Activated effector memory CD4-positive, alpha-beta T cell treated with Interleukin-2 at 50 U/mL for 16 hours (primary cell): Measurements from ENCODE around the gene RNF220.
A peak's percentile ranks its signal among the peaks of the same experiment; 100 is the strongest.

ENCODE experiments used
- DNase-seq: peaks from one replicate; pipeline ENCODE4 v3.0.0-alpha.2; 2020

The RNF220 gene

GRCh38 chr1:44616991-44617702 lies 212.1 kb downstream of the RNF220 start:
- no peak for DNase-seq

DNA sequence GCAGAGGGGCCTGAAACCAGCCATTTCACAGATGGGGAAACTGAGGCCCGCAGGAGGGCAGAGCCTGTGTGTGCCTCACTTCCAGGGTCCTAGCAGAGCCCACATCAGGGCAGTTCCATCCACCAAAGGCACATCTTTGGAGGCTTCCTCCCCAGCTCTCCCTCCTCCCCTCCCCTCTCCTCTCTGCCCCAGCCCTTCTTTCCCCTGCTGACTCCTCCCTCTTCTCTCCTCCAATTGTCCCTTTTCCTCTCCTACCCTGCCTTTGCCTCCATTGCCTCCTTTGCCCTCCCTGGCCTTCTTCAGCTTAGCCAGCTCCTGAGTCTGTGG lies 212.6 kb downstream of the RNF220 start:
- DNase-seq = no peak

DNA sequence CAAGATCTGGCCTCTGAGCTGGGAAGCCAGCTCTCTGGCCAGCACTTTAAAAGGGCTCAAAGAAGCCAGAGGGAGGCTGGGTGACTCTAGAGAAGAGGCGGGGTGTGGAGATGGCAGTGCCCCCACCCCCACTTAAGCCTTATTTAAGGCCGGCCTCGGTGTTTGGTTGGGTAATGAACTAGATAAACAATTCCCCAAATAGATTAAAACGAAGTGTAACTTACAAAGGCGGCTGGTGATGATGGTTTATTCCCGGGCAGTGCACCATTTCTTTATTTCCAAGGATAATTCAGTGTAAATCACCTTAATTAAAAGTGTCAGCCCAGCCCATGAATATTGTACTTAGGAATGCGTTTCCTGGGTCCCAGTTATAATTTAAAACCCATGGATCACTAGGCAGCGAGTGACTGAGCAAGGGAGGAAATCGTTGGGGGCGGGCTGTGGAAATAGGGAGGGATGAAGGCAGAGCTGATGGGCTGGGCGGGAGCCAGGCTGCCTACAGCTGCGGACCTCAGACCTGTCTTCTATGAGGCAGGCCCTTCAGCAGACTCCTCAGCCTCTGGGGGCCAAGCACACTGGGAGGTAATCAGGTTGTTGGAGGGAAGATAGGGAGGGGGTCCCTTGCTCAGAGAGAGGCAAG lies 214.3 kb downstream of the RNF220 start:
- no peak for DNase-seq

DNA sequence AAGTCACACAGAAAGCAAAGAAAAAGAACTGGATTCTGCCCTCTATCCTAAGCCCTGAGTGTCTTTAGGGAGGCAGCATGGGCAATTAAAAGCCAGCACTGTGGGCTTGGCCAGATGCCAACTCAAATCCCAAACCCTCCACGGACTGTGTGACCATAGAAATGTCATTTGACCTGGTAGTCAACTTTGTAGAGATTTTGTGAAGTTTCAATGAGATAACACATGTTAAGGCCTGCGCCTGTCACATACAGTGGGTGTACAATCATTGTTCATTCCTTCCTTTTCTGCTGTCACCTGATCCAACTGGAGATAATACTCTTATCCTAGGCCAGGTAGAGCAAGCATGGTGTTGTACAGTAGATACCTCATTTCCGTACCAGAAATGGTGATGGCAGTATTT lies 215.0 kb downstream of the RNF220 start:
- DNase-seq = no peak

GRCh38 chr1:44621841-44622286 lies 216.8 kb downstream of the RNF220 start:
- DNase-seq = no peak

DNA sequence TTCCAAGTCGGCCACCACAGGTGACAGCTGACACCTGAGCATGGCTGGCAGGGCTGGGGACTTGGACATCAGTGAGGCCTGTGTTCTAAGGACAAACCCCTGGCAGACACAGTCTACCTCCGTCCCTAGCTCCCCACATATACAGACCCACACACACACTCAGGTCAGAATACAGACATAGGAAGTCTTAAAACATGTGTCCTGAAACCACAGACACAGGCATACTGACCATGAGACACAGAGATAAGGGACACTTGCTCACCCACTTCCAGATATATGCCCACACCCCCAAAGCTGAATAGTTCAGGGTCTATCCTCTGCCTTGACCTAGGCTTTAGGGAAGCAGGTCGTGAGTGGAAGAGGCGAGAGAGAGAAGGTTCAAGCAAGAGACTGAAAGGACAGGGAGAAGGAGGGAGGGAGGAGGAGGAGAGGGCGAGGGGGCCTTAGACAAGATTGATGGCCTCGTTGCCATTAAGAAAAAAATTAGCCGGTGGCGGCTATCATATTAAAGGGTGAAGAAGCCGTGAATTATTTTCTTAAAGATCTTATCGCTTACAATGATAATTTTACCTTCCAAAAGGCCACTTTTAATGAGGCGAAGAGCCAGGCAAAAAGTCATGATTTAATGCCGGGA lies 219.3 kb downstream of the RNF220 start:
- DNase-seq = no peak

- no peak for DNase-seq
Observed at GRCh38 chr1:44625348-44625747, 220.3 kb downstream of the RNF220 start.

DNA sequence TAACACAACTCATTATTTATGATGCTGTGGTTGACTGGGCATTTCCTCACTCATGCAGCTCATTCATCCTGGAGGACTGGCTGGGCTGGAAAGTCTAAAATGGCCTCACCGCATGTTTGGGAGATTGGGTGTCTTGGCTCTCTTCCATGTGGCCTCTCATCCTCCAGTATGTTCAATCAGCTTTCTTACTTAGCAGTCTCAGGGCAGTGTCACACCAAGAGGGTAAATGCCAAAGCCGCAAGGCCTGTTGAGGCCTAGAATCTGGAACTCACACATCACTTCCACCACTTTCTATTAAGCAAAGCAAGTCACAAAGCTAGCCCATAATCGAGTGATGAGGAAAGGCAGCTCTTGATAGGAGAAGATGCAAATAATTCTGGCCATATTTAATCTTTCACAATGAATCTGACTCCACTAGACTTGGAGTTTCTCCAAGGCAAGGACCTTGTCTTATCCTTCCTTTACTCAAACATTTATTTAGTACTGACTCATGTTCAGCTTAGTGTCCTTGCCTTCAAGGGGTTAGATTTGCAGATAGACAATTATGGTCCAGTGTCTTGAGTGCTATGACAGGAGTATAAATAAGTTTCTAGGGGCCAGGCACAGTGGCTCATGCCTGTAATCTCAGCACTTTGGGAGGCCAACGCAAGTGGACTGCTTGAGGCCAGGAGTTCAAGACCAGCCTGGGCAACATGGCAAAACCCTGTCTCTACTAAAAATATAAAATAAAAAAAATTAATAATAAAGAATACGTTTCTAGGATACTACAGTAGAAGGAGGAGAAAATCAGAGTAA lies 224.1 kb downstream of the RNF220 start:
- no peak for DNase-seq

DNA sequence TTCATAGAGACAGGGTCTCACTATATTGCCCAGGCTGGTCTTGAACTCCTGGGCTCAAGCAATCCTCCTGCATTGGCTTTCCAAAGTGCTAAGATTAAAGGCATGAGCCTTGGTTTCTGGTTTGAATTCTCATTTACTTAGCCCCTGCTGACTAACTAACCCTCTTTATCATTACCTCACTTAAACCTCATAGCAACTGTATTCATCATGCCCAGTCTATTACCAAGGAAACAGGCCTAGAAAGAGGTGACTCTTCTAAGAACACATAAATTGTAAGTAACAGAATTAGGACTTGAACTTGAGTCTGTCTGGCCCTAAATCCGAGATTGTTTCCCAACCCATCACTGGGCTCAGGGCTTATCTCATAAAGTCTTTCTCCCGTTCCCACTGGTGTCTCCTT lies 225.1 kb downstream of the RNF220 start:
- no peak for DNase-seq

DNA sequence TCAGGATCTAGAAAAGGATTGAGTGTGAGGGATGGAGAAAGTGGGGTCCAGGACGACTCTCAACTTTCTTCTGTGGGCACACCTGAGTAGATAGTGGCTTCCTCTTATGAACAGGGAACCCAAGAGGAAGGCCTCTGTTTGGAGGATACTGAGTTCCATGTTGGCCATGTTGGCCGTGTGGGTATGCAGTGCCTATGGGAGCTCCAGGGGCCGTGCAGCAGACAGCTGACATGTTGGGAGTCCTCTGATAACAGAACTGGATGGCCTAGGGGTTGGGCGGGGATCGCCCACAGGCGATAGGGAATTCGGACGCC lies 226.2 kb downstream of the RNF220 start:
- no peak for DNase-seq

DNA sequence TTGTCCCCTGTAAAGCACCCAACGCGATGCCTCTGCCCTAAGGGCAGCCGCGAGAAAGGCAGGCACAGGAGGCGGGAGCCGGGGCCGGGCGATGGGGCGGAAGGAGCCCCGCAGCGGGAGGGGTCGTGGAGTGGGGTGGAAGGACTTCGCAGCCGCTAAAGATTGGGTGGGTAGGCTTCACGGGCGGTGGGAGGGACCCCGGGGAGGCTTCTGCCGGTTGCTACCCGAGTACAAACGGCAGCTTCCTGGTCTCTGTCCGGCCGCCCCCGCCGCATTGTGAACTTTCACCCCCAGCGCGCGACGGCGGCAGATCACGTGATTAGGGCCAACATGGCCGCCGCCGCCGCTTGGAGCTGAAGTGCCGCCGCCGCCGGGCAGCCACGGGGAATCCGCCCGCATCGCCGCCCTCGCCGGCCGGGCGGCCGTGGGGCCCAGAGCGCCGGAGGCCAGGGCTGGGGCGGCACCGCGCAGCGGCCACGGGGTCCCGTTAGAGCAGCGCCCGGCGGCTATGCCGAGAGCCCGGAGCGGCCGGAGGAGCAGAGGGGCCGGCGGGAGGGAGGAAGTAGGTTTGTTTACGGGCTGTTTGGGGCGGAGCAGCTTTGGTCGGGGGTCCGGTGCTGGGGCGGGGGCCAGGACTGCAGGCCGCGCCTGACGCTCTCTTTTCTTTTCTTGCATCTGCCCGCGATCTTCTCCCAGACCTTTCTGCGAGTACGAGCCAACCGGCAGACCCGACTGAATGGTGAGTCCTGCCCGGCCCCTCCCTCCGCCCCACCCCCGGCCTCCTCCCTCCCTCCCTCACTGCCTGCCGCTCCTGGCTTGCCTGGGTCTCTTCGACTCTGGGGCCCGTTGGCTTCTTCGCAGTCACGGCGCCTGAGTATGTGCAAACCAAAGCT lies 226.8 kb downstream of the RNF220 start:
- peak; percentile 84 for DNase-seq

DNA sequence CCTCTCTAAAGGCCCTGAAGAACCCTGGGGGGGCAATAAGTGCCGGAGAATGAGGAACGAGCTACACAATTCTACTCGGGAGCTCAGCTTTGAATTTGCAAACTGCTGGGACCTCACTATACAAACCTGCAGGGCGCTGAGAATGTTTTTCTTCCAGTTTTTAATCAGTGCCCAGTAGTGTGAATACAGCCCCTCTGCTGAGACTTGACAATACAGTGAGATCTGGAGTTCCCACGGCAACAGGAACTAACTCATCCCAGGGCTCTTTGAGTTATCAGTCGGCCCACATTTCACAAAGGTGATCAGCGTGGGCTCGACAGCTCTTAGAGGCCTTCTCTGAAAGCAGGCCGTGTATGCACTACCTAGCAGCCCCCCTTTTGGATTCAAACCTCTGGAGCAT lies 227.5 kb downstream of the RNF220 start:
- no peak for DNase-seq

- DNase-seq = no peak
Observed at GRCh38 chr1:44634606-44635189, 229.6 kb downstream of the RNF220 start.

GRCh38 chr1:44635439-44635838 lies 230.4 kb downstream of the RNF220 start:
- no peak for DNase-seq

GRCh38 chr1:44636083-44636687 lies 231.1 kb downstream of the RNF220 start:
- DNase-seq = no peak

GRCh38 chr1:44636688-44637598 lies 231.9 kb downstream of the RNF220 start:
- no peak for DNase-seq

GRCh38 chr1:44637702-44638411 lies 232.8 kb downstream of the RNF220 start:
- DNase-seq = no peak

DNA sequence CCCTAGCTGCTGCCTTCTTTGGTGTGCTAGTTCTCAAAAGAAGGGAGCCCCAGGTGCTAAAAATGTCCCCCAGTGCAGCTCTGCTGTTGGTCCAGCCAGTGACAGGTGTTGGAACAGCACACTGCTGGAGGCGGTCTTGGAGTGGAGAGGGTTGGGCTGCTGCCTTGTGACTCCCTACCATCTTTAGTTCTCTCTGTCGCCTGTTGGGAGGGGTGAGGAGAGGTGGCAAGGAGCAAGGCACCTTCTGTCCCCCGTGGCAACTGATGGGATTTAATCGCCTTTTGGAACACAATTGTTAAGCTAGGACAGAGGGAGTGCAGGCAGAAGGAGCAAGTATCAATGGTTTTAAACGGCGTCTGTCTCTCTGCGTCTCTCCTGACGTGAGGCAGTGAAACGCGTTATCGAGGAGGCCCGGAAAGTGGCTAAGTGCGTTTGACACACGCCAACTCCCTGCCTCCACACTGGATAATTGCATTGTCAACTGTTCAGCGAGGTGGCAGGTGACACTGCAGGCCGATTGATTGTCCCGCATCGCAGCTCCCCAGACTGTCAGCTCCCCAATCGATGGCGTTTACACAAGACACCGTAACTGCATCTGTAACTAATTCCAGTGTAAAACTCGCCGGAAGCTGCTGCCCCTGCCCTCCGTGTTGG lies 235.3 kb downstream of the RNF220 start:
- no peak for DNase-seq
